DND-41 (cell line): ENCODE results near the gene FGF18.

Experiments used
- EZH2 ChIP-seq: IDR thresholded peaks from 3 replicates; pipeline ENCODE4 v1.6.1; 2012; ENCODE audit warnings: borderline replicate concordance, low read depth, mild to moderate bottlenecking, moderate library complexity, low read length, inconsistent platforms; ENCODE audit not compliant: severe bottlenecking
- TF ChIP-seq, protein P1 (sequence below): IDR thresholded peaks from 2 replicates; pipeline ENCODE4 v1.5.1; 2012; ENCODE audit warnings: borderline replicate concordance, low read length, moderate library complexity, mild to moderate bottlenecking; ENCODE audit not compliant: poor library complexity, severe bottlenecking; ENCODE audit errors: extremely low read depth

DNA sequence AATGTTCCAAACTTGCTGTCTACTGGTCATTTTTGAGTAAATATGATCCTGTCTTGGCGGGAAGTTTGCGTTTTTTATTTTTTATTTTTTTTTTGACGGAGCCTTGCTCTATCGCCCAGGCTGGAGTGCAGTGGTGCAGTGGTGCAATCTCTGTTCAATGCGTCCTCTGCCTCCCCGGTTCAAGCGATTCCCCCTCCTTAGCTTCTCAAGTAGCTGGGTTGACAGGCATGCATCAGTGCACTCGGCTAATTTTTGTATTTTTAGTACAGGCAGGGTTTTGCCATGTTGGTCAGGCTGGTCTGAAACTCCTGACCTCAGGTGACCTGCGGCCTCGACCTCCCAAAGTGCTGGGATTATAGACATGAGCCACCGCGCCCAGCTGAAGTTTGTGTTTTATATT, 45.4 kb downstream of the FGF18 start:
- TF ChIP-seq, protein P1, sequence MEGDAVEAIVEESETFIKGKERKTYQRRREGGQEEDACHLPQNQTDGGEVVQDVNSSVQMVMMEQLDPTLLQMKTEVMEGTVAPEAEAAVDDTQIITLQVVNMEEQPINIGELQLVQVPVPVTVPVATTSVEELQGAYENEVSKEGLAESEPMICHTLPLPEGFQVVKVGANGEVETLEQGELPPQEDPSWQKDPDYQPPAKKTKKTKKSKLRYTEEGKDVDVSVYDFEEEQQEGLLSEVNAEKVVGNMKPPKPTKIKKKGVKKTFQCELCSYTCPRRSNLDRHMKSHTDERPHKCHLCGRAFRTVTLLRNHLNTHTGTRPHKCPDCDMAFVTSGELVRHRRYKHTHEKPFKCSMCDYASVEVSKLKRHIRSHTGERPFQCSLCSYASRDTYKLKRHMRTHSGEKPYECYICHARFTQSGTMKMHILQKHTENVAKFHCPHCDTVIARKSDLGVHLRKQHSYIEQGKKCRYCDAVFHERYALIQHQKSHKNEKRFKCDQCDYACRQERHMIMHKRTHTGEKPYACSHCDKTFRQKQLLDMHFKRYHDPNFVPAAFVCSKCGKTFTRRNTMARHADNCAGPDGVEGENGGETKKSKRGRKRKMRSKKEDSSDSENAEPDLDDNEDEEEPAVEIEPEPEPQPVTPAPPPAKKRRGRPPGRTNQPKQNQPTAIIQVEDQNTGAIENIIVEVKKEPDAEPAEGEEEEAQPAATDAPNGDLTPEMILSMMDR = no peak
- TF ChIP-seq EZH2 = no peak
